ENCODE results near the gene CDKL1. TPM values are rescaled to one million over a fixed set of nuclear protein-coding genes. Genes with fewer than 3 reads are reported as not detected.

CDKL1 gene
- polyA plus RNA-seq, 1 donor (not counting 4 experiments of a cell fraction or from before 2014, with no cell fraction given), result 4.7 TPM

- no peaks in the 10 kb centered on the region for H3K79me2 ChIP-seq (ENCODE audit: control insufficient read depth, insufficient read depth, low read length)
- no peaks in the 10 kb centered on the region for H3K9me3 ChIP-seq (ENCODE audit: control insufficient read depth, low read depth, low read length)
- H3K4me1 ChIP-seq (ENCODE audit: control insufficient read depth, extremely low read depth, insufficient read depth, low read length), result peaks cover 16% of the 10 kb centered on the region
- no peaks in the 10 kb centered on the region for H3K9me1 ChIP-seq (ENCODE audit: control insufficient read depth, extremely low read depth, insufficient read depth, low read length)
- H3K4me2 ChIP-seq (ENCODE audit: control insufficient read depth, extremely low read depth, insufficient read depth, low read depth, low read length), result peak overlapping the region; percentile 93
- no peak for DNase-seq (ENCODE audit: low read depth, low spot score)
- peak overlapping the region in 2 of 3 experiments; percentile 35 to 48 for H3K4me3 ChIP-seq (ENCODE audit: control insufficient read depth in 2 of 3, extremely low read depth in 1 of 3, insufficient read depth in 2 of 3, low read depth in 1 of 3, low read length in 3 of 3)
- H3K27me3 ChIP-seq (ENCODE audit: control insufficient read depth, extremely low read depth, insufficient read depth, low read length), result no peaks in the 10 kb centered on the region
- H2AFZ ChIP-seq (ENCODE audit: control insufficient read depth, low read length), result no peak overlapping the region
- TF ChIP-seq CTCF (optimal IDR thresholded peaks at IDR 0.05 in 1 of 3, IDR thresholded peaks at IDR 0.05 in 1 of 3, conservative IDR thresholded peaks at IDR 0.05 in 1 of 3; ENCODE audit: extremely low read depth in 1 of 3, insufficient read depth in 2 of 3, low read length in 3 of 3) (no peak), EZH2 (IDR thresholded peaks at IDR 0.05; ENCODE audit: low read length) (no peak)
- H3K27ac ChIP-seq (ENCODE audit: control insufficient read depth, insufficient read depth, low read length), result peak overlapping the region; percentile 5
- peak overlapping the region; percentile 90 for H3K9ac ChIP-seq (ENCODE audit: control insufficient read depth, extremely low read depth, insufficient read depth, low read length)
- dilution Hi-C loops (cut with MboI; ENCODE audit: extremely low pct_ligation_motif_present, low sequenced_read_pairs), result no loop called here
- FAIRE-seq, result no peak
- H4K20me1 ChIP-seq (ENCODE audit: control insufficient read depth, extremely low read depth, insufficient read depth, low read length), result no peaks in the 10 kb centered on the region
- H3K36me3 ChIP-seq (ENCODE audit: control insufficient read depth in 2 of 2, extremely low read depth in 1 of 2, insufficient read depth in 2 of 2, low read length in 2 of 2), result no peaks in the 10 kb centered on the region
Measured at GRCh38 chr14:50395448-50395847, 1.2 kb downstream of the CDKL1 start.

- no peaks in the 10 kb centered on the region for H4K20me1 ChIP-seq (ENCODE audit: control insufficient read depth, extremely low read depth, insufficient read depth, low read length)
- no peaks in the 10 kb centered on the region for H3K36me3 ChIP-seq (ENCODE audit: control insufficient read depth in 2 of 2, extremely low read depth in 1 of 2, insufficient read depth in 2 of 2, low read length in 2 of 2)
- H3K4me2 ChIP-seq (ENCODE audit: control insufficient read depth, extremely low read depth, insufficient read depth, low read depth, low read length), result peak overlapping the region; percentile 4
- TF ChIP-seq EZH2 (IDR thresholded peaks at IDR 0.05; ENCODE audit: low read length), result no peak
- no peak for TF ChIP-seq CTCF (optimal IDR thresholded peaks at IDR 0.05 in 1 of 3, IDR thresholded peaks at IDR 0.05 in 1 of 3, conservative IDR thresholded peaks at IDR 0.05 in 1 of 3; ENCODE audit: extremely low read depth in 1 of 3, insufficient read depth in 2 of 3, low read length in 3 of 3)
- DNase-seq (ENCODE audit: low read depth, low spot score) (no peak), FAIRE-seq (no peak)
- H3K27me3 ChIP-seq (ENCODE audit: control insufficient read depth, extremely low read depth, insufficient read depth, low read length), result no peaks in the 10 kb centered on the region
- H3K9me3 ChIP-seq (ENCODE audit: control insufficient read depth, low read depth, low read length), result no peaks in the 10 kb centered on the region
- H3K27ac ChIP-seq (ENCODE audit: control insufficient read depth, insufficient read depth, low read length), result no peak overlapping the region
- dilution Hi-C loops (cut with MboI; ENCODE audit: extremely low pct_ligation_motif_present, low sequenced_read_pairs), result no loop called here
- no peak overlapping the region for H3K9ac ChIP-seq (ENCODE audit: control insufficient read depth, extremely low read depth, insufficient read depth, low read length)
- no peaks in the 10 kb centered on the region for H3K9me1 ChIP-seq (ENCODE audit: control insufficient read depth, extremely low read depth, insufficient read depth, low read length)
- H3K4me1 ChIP-seq (ENCODE audit: control insufficient read depth, extremely low read depth, insufficient read depth, low read length), result peaks cover 16% of the 10 kb centered on the region
- no peaks in the 10 kb centered on the region for H3K79me2 ChIP-seq (ENCODE audit: control insufficient read depth, insufficient read depth, low read length)
- no peak overlapping the region for H3K4me3 ChIP-seq (ENCODE audit: control insufficient read depth in 2 of 3, extremely low read depth in 1 of 3, insufficient read depth in 2 of 3, low read depth in 1 of 3, low read length in 3 of 3)
- H2AFZ ChIP-seq (ENCODE audit: control insufficient read depth, low read length), result no peak overlapping the region
Measured at GRCh38 chr14:50394713-50395112, 2.0 kb downstream of the CDKL1 start.

All from keratinocyte (primary cell).